MM.1S (cell line): Measurements from ENCODE around the gene SGPL1.

Experiments
- CTCF ChIP-seq: fragments of 300-600 bp; sonication (generic); IDR thresholded peaks from 2 replicates; pipeline ENCODE4 v1.5.1; 2016; ENCODE audit warnings: antibody characterized with exemption, low read length, mixed read lengths
- EZH2phosphoT487 ChIP-seq: fragments of 300-600 bp; sonication (generic); IDR thresholded peaks from 2 replicates; pipeline ENCODE4 v1.6.1; 2018; ENCODE audit warnings: antibody characterized with exemption, low read length

DNA sequence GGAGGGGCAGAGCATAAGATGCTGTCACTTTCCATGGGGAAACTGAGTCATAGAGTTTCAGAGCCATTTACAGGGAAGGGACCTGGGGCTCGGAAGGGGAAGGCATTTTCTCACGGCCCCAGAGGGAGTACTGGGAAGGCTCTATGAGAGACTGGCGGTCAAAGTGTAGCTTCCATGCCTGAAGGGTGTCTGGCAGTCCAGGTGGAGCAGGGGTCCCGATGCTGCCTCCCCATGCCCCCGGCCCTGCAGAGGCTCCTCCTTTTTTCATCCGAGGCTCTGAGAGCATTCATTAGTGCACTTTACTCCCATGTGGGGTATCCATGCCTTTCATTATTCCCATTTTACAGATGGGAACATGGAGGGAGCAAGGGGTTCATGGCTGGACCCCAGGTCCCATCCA, 100.5 kb downstream of the SGPL1 start:
- no peak for TF ChIP-seq CTCF
- TF ChIP-seq EZH2phosphoT487: no peak
